Activated CD8-positive, alpha-beta T cell treated with anti-CD3 and anti-CD28 coated beads for 36 hours (primary cell): ENCODE measurements around the gene LFNG. TPM values are rescaled to one million over a fixed set of nuclear protein-coding genes. Genes with fewer than 3 reads are reported as not detected.

Experiments
- ATAC-seq: fragments of 200-7000 bp; cut with Tn5 transposase; one replicate; pipeline ENCODE4 v1.10.0; 2021; ENCODE audit warnings: mild to moderate bottlenecking, moderate library complexity
- CTCF ChIA-PET: fragments of 350-600 bp; sonication (Branson Sonifier 250); formaldehyde crosslinking; loops from one replicate; lab custom pipeline; 2021; ENCODE audit warnings: antibody characterized with exemption; lab: Charles Lee
- POLR2A ChIA-PET: fragments of 350-600 bp; sonication (Branson Sonifier 250); formaldehyde crosslinking; loops from one replicate; lab custom pipeline; 2021; ENCODE audit warnings: antibody characterized with exemption; lab: Charles Lee
- DNase-seq: peaks from one replicate; pipeline ENCODE4 v3.0.0-alpha.2; 2020
- H3K27ac Mint-ChIP-seq: one replicate; pipeline ENCODE4 v1.8.0; 2021; ENCODE audit warnings: mild to moderate bottlenecking, mixed read lengths
- H3K27me3 Mint-ChIP-seq: one replicate; pipeline ENCODE4 v1.8.0; 2021; ENCODE audit warnings: mixed read lengths
- H3K36me3 Mint-ChIP-seq: one replicate; pipeline ENCODE4 v1.8.0; 2021; ENCODE audit warnings: low read depth, mixed read lengths
- H3K4me1 Mint-ChIP-seq: one replicate; pipeline ENCODE4 v1.8.0; 2021; ENCODE audit warnings: low read depth, mixed read lengths
- H3K4me3 Mint-ChIP-seq: one replicate; pipeline ENCODE4 v1.8.0; 2021; ENCODE audit warnings: mild to moderate bottlenecking, moderate library complexity, mixed read lengths
- H3K9me3 Mint-ChIP-seq: one replicate; pipeline ENCODE4 v1.8.0; 2021; ENCODE audit warnings: mixed read lengths
- CTCF ChIP-seq: fragments of 200-600 bp; IDR thresholded peaks from one replicate; pipeline ENCODE4 v1.8.0; 2022; ENCODE audit warnings: antibody characterized with exemption, mild to moderate bottlenecking
- intact Hi-C: fragments of 100-400 bp; cut with micrococcal nuclease; formaldehyde crosslinking; loops from one replicate; pipeline ENCODE4 v1.10.0; 2022
- total RNA-seq, 2 experiments: library from RNA; stranded (reverse); gene quantifications; one replicate each; pipeline ENCODE4 v1.2.3, GENCODE V29; 2021

LFNG gene
- total RNA-seq, 2 experiments from 2014 or later = 50.6 TPM

DNA sequence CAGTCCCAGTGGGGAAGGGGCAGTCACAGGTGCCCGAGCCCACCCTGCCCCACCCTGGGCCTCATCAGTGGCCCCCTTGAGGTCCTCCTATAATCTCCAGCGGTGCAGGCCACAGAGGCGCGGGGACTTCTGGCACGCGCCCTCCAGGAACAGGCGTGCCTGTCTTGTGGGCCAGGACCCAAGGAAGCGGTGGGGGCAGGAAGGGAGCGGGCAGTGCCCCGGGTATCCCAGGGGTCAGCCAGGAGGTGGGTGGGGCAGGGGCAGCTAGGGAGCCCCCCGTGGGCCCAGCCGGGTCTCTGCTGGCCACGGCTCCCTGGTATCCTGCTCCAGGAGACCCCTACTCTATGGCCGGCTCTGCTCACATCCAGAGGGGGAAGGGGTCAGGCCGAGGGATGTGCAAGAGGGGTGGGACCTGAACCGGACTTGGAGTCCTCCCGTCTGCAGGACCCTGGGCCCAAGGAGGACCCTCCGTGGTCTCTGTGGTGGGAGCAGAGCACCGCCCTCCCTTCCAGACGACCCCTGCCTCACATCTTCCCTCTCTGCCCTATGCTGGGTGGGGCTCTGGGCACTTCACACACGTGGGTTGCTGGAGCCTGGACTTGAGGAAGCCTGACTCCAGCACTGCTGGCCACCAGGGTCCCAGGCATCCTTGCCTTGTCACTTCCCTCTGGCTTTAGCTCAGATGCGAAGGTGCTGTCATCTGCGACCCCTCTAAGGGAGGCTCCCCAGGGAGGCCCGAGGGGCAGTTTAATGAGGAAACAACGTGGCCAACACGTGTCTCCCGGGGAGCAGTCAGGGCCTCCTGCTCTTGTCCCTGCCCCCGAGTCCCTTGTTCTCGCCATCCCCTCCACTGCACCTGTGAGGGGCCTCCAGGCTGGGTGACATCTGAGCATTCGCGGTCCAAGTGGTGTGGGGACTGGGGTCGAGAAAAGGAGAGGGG, 25.1 kb upstream of the LFNG start:
- CTCF ChIA-PET = no interaction called here
- Mint-ChIP-seq H3K27me3 (peaks cover 6% of the 10 kb centered on the region), H3K4me3 (no peak overlapping the region), H3K36me3 (no peaks in the 10 kb centered on the region), H3K9me3 (peaks cover 2% of the 10 kb centered on the region), H3K27ac (no peak overlapping the region), H3K4me1 (no peaks in the 10 kb centered on the region)
- no peak for ATAC-seq
- intact Hi-C loops = no loop called here
- DNase-seq = no peak
- TF ChIP-seq CTCF = no peak
- POLR2A ChIA-PET = no interaction called here

DNA sequence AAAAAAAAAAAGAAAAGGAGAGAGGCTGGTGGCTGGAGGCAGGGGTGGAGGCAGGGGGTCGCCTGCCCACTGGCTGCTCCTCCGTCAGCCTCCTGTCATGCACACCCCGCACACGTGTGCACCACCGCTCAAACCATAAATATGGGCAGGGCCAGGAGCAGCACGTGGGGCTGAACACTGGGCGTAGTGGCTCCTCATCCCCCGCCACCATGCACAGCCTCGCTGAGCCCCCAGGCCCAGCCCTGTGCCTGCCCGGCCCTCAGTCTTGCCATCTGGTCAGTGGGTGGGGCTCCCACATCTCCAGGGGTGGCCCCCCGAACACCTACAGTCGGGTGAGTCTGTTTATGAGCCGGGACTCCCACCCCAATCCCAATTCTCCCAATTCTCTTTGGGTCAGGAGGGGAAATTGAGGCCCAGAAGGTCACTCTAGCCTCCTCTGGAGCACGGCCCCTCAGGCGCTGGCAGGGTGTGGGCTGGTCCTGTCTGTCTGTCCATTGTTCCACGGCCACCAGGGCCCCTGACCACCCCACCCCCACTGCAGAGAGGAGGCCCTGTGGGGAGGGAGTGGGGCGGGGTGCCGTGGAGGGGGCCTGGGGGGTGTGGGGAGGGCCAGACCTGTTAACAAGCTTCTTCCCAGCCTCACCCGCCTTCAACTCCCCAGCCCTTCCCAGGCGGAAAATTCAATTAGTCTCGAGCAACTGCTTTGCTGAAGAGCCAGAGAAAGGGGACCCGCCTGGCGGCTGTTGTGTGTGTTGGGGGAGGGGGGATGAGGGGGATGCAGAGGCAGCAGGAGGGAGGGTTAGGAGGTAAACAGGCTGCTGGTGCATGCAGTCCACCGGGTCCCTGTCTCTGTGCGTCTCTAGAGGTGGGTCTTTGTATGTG, 23.9 kb upstream of the LFNG start:
- no peaks in the 10 kb centered on the region for H3K36me3 Mint-ChIP-seq
- CTCF ChIA-PET = no interaction called here
- peaks cover 2% of the 10 kb centered on the region for H3K9me3 Mint-ChIP-seq
- no peak overlapping the region for H3K4me3 Mint-ChIP-seq
- DNase-seq = no peak
- POLR2A ChIA-PET = no interaction called here
- intact Hi-C loops = no loop called here
- ATAC-seq = no peak
- H3K4me1 Mint-ChIP-seq = no peaks in the 10 kb centered on the region
- H3K27ac Mint-ChIP-seq = no peak overlapping the region
- no peak for TF ChIP-seq CTCF
- H3K27me3 Mint-ChIP-seq = peaks cover 6% of the 10 kb centered on the region

- intact Hi-C loops = no loop called here
- Mint-ChIP-seq H3K27me3 (peaks cover 6% of the 10 kb centered on the region), H3K27ac (no peak overlapping the region), H3K9me3 (peaks cover 2% of the 10 kb centered on the region), H3K4me3 (no peak overlapping the region), H3K4me1 (no peaks in the 10 kb centered on the region), H3K36me3 (no peaks in the 10 kb centered on the region)
- POLR2A ChIA-PET = interaction anchor here (0.6 kb wide), 1 partner anchor 119 kb away, joined by 3 read pairs; no protein-coding TSS in a partner anchor
- CTCF ChIA-PET = no interaction called here
- no peak for DNase-seq
- no peak for TF ChIP-seq CTCF
- ATAC-seq = no peak
Observed at GRCh38 chr7:2496375-2496774, 23.2 kb upstream of the LFNG start.

- H3K27me3 Mint-ChIP-seq = peaks cover 5% of the 10 kb centered on the region
- no peaks in the 10 kb centered on the region for H3K4me1 Mint-ChIP-seq
- H3K9me3 Mint-ChIP-seq = peaks cover under 1% of the 10 kb centered on the region
- CTCF ChIA-PET = no interaction called here
- no peak overlapping the region for H3K4me3 Mint-ChIP-seq
- no peak for ATAC-seq
- no peak overlapping the region for H3K27ac Mint-ChIP-seq
- no peak for TF ChIP-seq CTCF
- H3K36me3 Mint-ChIP-seq = no peaks in the 10 kb centered on the region
- intact Hi-C loops = no loop called here
- no peak for DNase-seq
- POLR2A ChIA-PET = interaction anchor here (0.6 kb wide), 1 partner anchor 119 kb away, joined by 3 read pairs; no protein-coding TSS in a partner anchor
Observed at GRCh38 chr7:2497065-2497464, 22.5 kb upstream of the LFNG start.
